ENCODE results near the gene IQSEC1.

The IQSEC1 gene

DNA sequence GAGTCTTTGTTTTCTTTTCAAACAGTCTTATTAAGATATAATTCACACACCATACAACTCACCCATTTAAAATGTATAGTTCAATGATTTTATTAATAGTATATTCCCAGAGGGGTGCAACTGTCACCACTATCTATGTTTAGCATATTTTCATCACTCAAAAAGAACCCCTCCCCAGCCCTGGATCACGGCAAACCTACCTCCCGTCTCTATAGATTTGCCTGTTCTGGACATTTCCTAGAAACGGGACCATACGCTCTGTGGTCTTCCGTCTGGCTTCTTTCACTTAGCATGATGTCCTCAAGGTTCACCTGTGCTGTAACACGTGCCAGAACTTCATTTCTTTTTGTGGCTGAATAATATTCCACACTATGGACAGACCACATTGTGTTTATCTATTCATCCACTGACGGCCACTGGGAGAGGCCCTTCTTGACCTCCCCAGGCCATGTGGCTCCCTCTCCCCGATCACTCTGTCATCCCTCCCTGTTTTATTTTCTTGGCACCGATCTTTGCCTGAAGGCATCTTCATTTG lies 56.4 kb downstream of the IQSEC1 start:
- H3K4me3 ChIP-seq: no peak overlapping the region
- H3K4me1 ChIP-seq: no peaks in the 10 kb centered on the region
- H3K36me3 ChIP-seq (replicated peaks): no peaks in the 10 kb centered on the region
- no peaks in the 10 kb centered on the region for H3K27me3 ChIP-seq (ENCODE audit: low read depth)
- no peak for DNase-seq (ENCODE audit: low spot score in 2 of 2)
- no peaks in the 10 kb centered on the region for H3K9me3 ChIP-seq
- in situ Hi-C loops (cut with MboI; ENCODE audit: low sequenced_read_pairs): no loop called here

GRCh38 chr3:13016083-13016720 lies 57.0 kb downstream of the IQSEC1 start:
- no peak overlapping the region for H3K4me3 ChIP-seq
- H3K27me3 ChIP-seq (ENCODE audit: low read depth): no peaks in the 10 kb centered on the region
- no peak for DNase-seq (ENCODE audit: low spot score in 2 of 2)
- H3K9me3 ChIP-seq: no peaks in the 10 kb centered on the region
- no peaks in the 10 kb centered on the region for H3K36me3 ChIP-seq (replicated peaks)
- in situ Hi-C loops (cut with MboI; ENCODE audit: low sequenced_read_pairs): no loop called here
- no peaks in the 10 kb centered on the region for H3K4me1 ChIP-seq

DNA sequence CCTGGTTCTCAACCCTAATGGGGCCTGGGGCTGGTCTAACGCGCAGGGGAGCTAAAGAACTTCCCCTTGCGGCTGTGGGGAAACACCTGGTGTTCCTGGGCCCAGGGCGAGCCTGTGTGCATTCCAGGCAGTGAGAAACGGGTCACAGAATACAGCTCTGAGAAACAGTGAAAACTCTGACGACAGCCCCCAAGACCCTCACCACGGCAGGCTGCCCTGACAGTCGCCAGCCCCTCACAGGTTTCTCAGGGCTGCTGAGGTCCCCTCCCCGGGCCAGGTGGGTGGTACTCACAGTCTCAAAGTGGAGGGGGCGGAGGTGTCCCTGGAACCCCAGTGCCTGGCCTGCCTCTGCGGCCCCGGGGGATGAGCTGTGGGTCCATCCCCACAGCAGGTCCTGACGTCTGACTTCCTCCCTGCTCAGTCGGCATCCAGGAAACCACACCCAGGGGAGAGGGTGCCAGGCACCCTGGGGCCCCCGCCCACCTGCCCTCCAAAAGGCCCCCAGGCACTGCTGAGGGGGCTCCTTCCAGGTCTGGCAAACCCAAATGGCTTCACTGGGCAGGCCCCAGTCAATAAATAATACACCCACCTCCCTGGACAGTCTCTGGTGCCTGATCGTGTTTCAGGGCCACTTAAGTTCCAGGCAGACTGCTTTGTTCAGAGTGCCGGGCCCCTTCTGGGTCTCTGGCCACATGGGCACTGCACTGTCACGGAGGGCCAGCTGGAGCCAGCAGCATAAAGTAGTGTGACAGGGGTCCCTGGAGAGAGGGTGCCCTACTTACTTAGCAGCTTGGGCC lies 57.7 kb downstream of the IQSEC1 start:
- no peaks in the 10 kb centered on the region for H3K9me3 ChIP-seq
- DNase-seq (ENCODE audit: low spot score in 2 of 2): no peak
- H3K4me3 ChIP-seq: no peak overlapping the region
- in situ Hi-C loops (cut with MboI; ENCODE audit: low sequenced_read_pairs): no loop called here
- no peaks in the 10 kb centered on the region for H3K4me1 ChIP-seq
- no peaks in the 10 kb centered on the region for H3K27me3 ChIP-seq (ENCODE audit: low read depth)
- H3K36me3 ChIP-seq (replicated peaks): no peaks in the 10 kb centered on the region

DNA sequence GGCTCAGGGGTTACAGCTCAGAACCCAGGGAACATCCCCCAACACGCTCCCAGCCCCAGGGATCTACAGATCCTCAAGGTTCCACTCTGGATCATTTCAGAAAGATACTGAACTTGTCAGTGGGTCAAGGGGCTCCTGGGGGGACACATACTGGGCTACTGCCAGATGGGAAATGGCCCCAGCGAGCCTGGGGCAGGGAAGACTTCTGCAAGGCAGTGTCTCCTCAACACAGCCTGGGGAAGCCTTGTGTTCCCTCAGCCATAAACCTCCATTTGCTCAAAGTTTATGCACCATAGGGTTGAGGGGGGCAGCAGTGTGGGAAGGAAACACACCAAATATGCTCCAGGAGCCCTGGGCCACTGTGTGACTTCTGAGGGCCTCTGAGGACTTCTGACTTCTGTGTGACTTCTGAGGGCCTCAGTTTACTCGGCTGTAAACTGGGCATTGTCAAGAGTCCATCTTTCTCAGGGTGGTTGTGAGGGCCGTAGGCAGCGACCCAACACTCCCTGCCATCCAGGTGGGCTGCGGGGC lies 58.4 kb downstream of the IQSEC1 start:
- H3K9me3 ChIP-seq: no peaks in the 10 kb centered on the region
- H3K4me3 ChIP-seq: no peak overlapping the region
- no peaks in the 10 kb centered on the region for H3K36me3 ChIP-seq (replicated peaks)
- no peak for DNase-seq (ENCODE audit: low spot score in 2 of 2)
- in situ Hi-C loops (cut with MboI; ENCODE audit: low sequenced_read_pairs): no loop called here
- H3K27me3 ChIP-seq (ENCODE audit: low read depth): no peaks in the 10 kb centered on the region
- H3K4me1 ChIP-seq: no peaks in the 10 kb centered on the region

- H3K4me1 ChIP-seq: no peaks in the 10 kb centered on the region
- H3K27me3 ChIP-seq (ENCODE audit: low read depth): no peaks in the 10 kb centered on the region
- H3K9me3 ChIP-seq: no peaks in the 10 kb centered on the region
- no peak for DNase-seq (ENCODE audit: low spot score in 2 of 2)
- in situ Hi-C loops (cut with MboI; ENCODE audit: low sequenced_read_pairs): no loop called here
- no peak overlapping the region for H3K4me3 ChIP-seq
- H3K36me3 ChIP-seq (replicated peaks): no peaks in the 10 kb centered on the region
These were observed 59.1 kb downstream of the IQSEC1 start for GRCh38 chr3:13013994-13014754.

GRCh38 chr3:13013566-13013965 lies 59.7 kb downstream of the IQSEC1 start:
- no peaks in the 10 kb centered on the region for H3K27me3 ChIP-seq (ENCODE audit: low read depth)
- in situ Hi-C loops (cut with MboI; ENCODE audit: low sequenced_read_pairs): no loop called here
- no peak for DNase-seq (ENCODE audit: low spot score in 2 of 2)
- H3K9me3 ChIP-seq: no peaks in the 10 kb centered on the region
- no peaks in the 10 kb centered on the region for H3K4me1 ChIP-seq
- no peak overlapping the region for H3K4me3 ChIP-seq
- no peaks in the 10 kb centered on the region for H3K36me3 ChIP-seq (replicated peaks)

DNA sequence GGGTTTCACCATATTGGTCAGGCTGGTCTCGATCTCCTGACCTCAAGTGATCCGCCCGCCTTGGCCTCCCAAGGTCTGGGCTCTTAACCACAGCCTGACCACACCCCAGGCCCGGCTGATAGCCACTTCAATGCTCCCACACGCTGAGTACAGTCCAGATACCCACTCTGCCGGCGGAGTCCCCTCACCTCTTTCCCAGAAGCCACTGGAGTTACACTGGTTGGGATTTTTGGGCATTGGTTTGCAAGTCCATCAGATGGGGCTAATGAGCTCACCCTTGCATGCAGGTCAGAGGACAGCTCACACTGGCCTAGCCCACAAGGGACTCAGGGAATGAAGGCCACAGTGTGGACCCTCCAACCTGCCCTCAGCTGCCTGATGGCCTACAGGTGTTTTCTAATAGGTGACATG lies 60.1 kb downstream of the IQSEC1 start:
- Histone ChIP-seq H3K4me3 (no peak overlapping the region), H3K36me3 (replicated peaks) (no peaks in the 10 kb centered on the region), H3K27me3 (ENCODE audit: low read depth) (no peaks in the 10 kb centered on the region), H3K4me1 (no peaks in the 10 kb centered on the region), H3K9me3 (no peaks in the 10 kb centered on the region)
- in situ Hi-C loops (cut with MboI; ENCODE audit: low sequenced_read_pairs): no loop called here
- DNase-seq (ENCODE audit: low spot score in 2 of 2): no peak

DNA sequence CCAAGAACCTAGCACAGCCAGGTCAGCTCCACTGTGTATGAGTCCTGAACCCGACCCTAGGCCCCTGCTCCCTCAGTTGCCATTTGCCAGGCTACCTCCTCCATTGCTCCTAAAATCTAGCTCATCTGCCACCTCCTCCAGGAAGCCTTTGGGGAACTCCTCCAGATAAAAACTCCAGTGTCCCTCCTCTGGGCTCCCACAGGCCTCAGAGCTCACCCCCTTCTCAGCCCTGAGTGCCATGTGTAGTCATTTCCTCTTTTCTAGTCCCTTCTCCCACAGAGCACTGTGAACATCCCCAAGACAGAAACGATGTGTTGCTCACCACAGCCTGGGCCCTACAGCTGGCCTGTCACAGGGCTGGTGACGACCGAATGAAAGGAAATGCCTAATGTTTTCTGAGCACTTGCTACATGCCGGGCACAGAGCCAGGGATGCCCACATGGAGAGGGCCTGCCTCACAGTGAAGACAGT lies 61.0 kb downstream of the IQSEC1 start:
- H3K4me3 ChIP-seq: no peak overlapping the region
- no peaks in the 10 kb centered on the region for H3K9me3 ChIP-seq
- H3K27me3 ChIP-seq (ENCODE audit: low read depth): no peaks in the 10 kb centered on the region
- no peak for DNase-seq (ENCODE audit: low spot score in 2 of 2)
- no peaks in the 10 kb centered on the region for H3K4me1 ChIP-seq
- H3K36me3 ChIP-seq (replicated peaks): no peaks in the 10 kb centered on the region
- in situ Hi-C loops (cut with MboI; ENCODE audit: low sequenced_read_pairs): no loop called here

DNA sequence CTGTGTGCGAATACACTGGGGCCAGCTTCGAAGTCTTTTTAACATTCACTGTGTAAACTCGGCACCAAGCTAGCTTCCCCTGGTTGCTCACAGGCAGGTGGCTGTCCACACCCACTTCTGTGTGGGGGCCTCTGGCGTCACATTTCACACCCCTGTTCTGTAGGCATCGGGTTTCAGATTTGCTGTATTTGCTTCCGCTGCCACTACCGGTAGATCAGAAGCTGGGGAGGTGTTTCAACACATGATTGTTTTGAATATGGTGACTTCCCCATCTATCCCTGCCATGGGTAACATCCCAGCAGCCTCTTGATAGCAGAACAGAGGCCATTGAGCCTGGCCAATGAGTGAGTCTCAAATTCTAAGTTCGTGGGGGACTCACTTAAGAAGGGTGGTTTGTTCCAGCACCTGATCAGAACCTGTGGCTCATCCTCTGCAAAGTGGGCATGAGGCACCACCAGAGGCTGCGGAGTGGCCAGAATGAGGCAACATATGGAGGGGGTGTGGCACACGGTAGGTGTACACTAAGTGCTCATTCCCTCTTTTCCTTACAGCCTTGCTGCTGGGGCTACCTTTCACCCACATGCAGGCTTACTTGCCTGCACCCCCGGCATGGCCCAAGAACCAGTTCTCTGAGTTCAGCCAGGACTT lies 61.5 kb downstream of the IQSEC1 start:
- no peaks in the 10 kb centered on the region for H3K4me1 ChIP-seq
- no peaks in the 10 kb centered on the region for H3K36me3 ChIP-seq (replicated peaks)
- in situ Hi-C loops (cut with MboI; ENCODE audit: low sequenced_read_pairs): no loop called here
- H3K4me3 ChIP-seq: no peak overlapping the region
- no peaks in the 10 kb centered on the region for H3K27me3 ChIP-seq (ENCODE audit: low read depth)
- DNase-seq (ENCODE audit: low spot score in 2 of 2): no peak
- no peaks in the 10 kb centered on the region for H3K9me3 ChIP-seq

- no peaks in the 10 kb centered on the region for H3K27me3 ChIP-seq (ENCODE audit: low read depth)
- no peaks in the 10 kb centered on the region for H3K36me3 ChIP-seq (replicated peaks)
- H3K4me3 ChIP-seq: no peak overlapping the region
- H3K9me3 ChIP-seq: no peaks in the 10 kb centered on the region
- in situ Hi-C loops (cut with MboI; ENCODE audit: low sequenced_read_pairs): no loop called here
- H3K4me1 ChIP-seq: no peaks in the 10 kb centered on the region
- no peak for DNase-seq (ENCODE audit: low spot score in 2 of 2)
These were observed 62.3 kb downstream of the IQSEC1 start for GRCh38 chr3:13010780-13011572.

GRCh38 chr3:13009946-13010315 lies 63.3 kb downstream of the IQSEC1 start:
- Histone ChIP-seq H3K27me3 (ENCODE audit: low read depth) (no peaks in the 10 kb centered on the region), H3K4me1 (no peaks in the 10 kb centered on the region), H3K9me3 (no peaks in the 10 kb centered on the region), H3K36me3 (replicated peaks) (no peaks in the 10 kb centered on the region), H3K4me3 (no peak overlapping the region)
- no peak for DNase-seq (ENCODE audit: low spot score in 2 of 2)
- in situ Hi-C loops (cut with MboI; ENCODE audit: low sequenced_read_pairs): no loop called here

- Histone ChIP-seq H3K27me3 (ENCODE audit: low read depth) (no peaks in the 10 kb centered on the region), H3K36me3 (replicated peaks) (no peaks in the 10 kb centered on the region), H3K9me3 (no peaks in the 10 kb centered on the region), H3K4me3 (no peak overlapping the region), H3K4me1 (no peaks in the 10 kb centered on the region)
- in situ Hi-C loops (cut with MboI; ENCODE audit: low sequenced_read_pairs): no loop called here
- DNase-seq (ENCODE audit: low spot score in 2 of 2): no peak
These were observed 63.9 kb downstream of the IQSEC1 start for GRCh38 chr3:13009132-13009945.

Data from HAP-1 (cell line).